ENCODE results near the gene SZT2. TPM values are rescaled to one million over a fixed set of nuclear protein-coding genes. Genes with fewer than 3 reads are reported as not detected.

Gene SZT2
- total RNA-seq, 5 donors from 2014 or later (not counting 1 experiment from before 2014, with no cell fraction given): 106 to 137 (median 130) TPM

GRCh38 chr1:43503534-43503933 lies 113.8 kb downstream of the SZT2 start:
- Mint-ChIP-seq H3K36me3 (no peaks in the 10 kb centered on the region), H3K9me3 (no peaks in the 10 kb centered on the region), H3K27ac (no peak overlapping the region), H3K4me3 (no peak overlapping the region), H3K27me3 (peaks cover 18 to 35% of the 10 kb centered on the region in 2 donors), H3K4me1 (no peaks in the 10 kb centered on the region)
- POLR2A ChIA-PET: interaction anchor here in 1 of 2 donors (0.6 kb wide), 1 partner anchor 13 kb away, joined by 6 read pairs; no protein-coding TSS in a partner anchor
- ATAC-seq (replicated peaks in 1 of 4) (no peak), DNase-seq (no peak)
- no peaks in the 10 kb centered on the region for H3K9me3 ChIP-seq
- no peaks in the 10 kb centered on the region for H3K4me1 ChIP-seq (ENCODE audit: control insufficient read depth in 1 of 2, extremely low read depth in 1 of 2, insufficient read depth in 2 of 2, low read length in 2 of 2)
- H3K4me3 ChIP-seq (ENCODE audit: control insufficient read depth in 1 of 2, extremely low read depth in 1 of 2, low read length in 1 of 2): no peak overlapping the region
- H3K27me3 ChIP-seq (replicated peaks in 1 of 2; ENCODE audit: control insufficient read depth in 2 of 2, extremely low read depth in 1 of 2, insufficient read depth in 2 of 2, low read length in 1 of 2): peaks cover 0 to 35% of the 10 kb centered on the region in 2 experiments
- no peak overlapping the region for H3K27ac ChIP-seq (ENCODE audit: low read length)
- no peaks in the 10 kb centered on the region for H3K36me3 ChIP-seq (ENCODE audit: control insufficient read depth in 2 of 2, extremely low read depth in 1 of 2, insufficient read depth in 1 of 2, low read length in 1 of 2)
- 75% methylated on average over 7 of the region's 8 CpGs for WGBS (ENCODE audit: insufficient coverage)
- CTCF ChIA-PET: no interaction called here

Other genes starting within 250 kb of the SZT2 start
- gene EBNA1BP2, start 217.6 kb upstream of the SZT2 start, total RNA-seq: 10 to 100 TPM; 18.4 to 38.1 (median 31.2) TPM
- under 1 TPM in 1 of 5 donors, not detected in 4; 0.07 TPM for gene CFAP57, start 217.6 kb upstream of the SZT2 start, total RNA-seq
- gene TMEM125, start 119.9 kb upstream of the SZT2 start, total RNA-seq: under 1 TPM in 3 of 5 donors, not detected in 2; 0.20 to 0.46 (median 0.35) TPM
- gene C1orf210, start 104.3 kb upstream of the SZT2 start, total RNA-seq: under 1 TPM in 2 of 5 donors, not detected in 3; 0.16 to 0.32 TPM
- gene TIE1, start 88.9 kb upstream of the SZT2 start, total RNA-seq: 1 to 10 TPM in 1 of 5 donors, under 1 TPM in 4; 0.26 to 1.9 (median 0.32) TPM
- gene MPL, start 52.1 kb upstream of the SZT2 start, total RNA-seq: under 1 TPM in 3 of 5 donors, not detected in 2; 0.26 to 0.63 (median 0.61) TPM
- 1 to 10 TPM in 4 of 5 donors, under 1 TPM in 1; 0.88 to 2.8 (median 1.9) TPM for gene CDC20, start 30.9 kb upstream of the SZT2 start, total RNA-seq
- 10 to 100 TPM; 32.3 to 49.2 (median 45.1) TPM for gene ELOVL1, start 21.9 kb upstream of the SZT2 start, total RNA-seq
- 10 to 100 TPM; 11.4 to 32.9 (median 29.5) TPM for gene MED8, start 99 bp upstream of the SZT2 start, total RNA-seq
- 10 to 100 TPM; 14.9 to 27.4 (median 19.9) TPM for gene HYI, start 64.0 kb downstream of the SZT2 start, total RNA-seq
- 1 to 10 TPM in 3 of 5 donors, under 1 TPM in 2; 0.07 to 2.6 (median 1.9) TPM for gene PTPRF, start 141.0 kb downstream of the SZT2 start, total RNA-seq